ENCODE measurements around the gene UTP15. TPM values are rescaled to one million over a fixed set of nuclear protein-coding genes. Genes with fewer than 3 reads are reported as not detected.

Gene UTP15
- total RNA-seq, 1 donor from 2014 or later: 10.2 TPM

GRCh38 chr5:73545403-73545779 is 20.2 kb upstream of the UTP15 start:
- no peak overlapping the region for H3K27ac ChIP-seq (replicated peaks)
- peaks cover 7% of the 10 kb centered on the region for H3K4me1 ChIP-seq
- H3K4me3 ChIP-seq: no peak overlapping the region
- H3K27me3 ChIP-seq (ENCODE audit: low read depth): peaks cover 7% of the 10 kb centered on the region
- H3K9me3 ChIP-seq (replicated peaks): no peaks in the 10 kb centered on the region
- no peak for TF ChIP-seq CTCF (IDR thresholded peaks at IDR 0.05; ENCODE audit: borderline replicate concordance)
- intact Hi-C loops (cut with micrococcal nuclease): no loop called here
- H3K36me3 ChIP-seq: no peaks in the 10 kb centered on the region
- DNase-seq: no peak

GRCh38 chr5:73550016-73550415 is 15.5 kb upstream of the UTP15 start:
- no peak for TF ChIP-seq CTCF (IDR thresholded peaks at IDR 0.05; ENCODE audit: borderline replicate concordance)
- no peak for DNase-seq
- Histone ChIP-seq H3K4me1 (peaks cover 2% of the 10 kb centered on the region), H3K27me3 (ENCODE audit: low read depth) (no peaks in the 10 kb centered on the region), H3K4me3 (no peak overlapping the region), H3K9me3 (replicated peaks) (no peaks in the 10 kb centered on the region), H3K27ac (replicated peaks) (no peak overlapping the region), H3K36me3 (peaks cover 43% of the 10 kb centered on the region)
- intact Hi-C loops (cut with micrococcal nuclease): no loop called here

GRCh38 chr5:73552642-73553041 is 12.9 kb upstream of the UTP15 start:
- no peak for DNase-seq
- H3K9me3 ChIP-seq (replicated peaks): no peaks in the 10 kb centered on the region
- intact Hi-C loops (cut with micrococcal nuclease): no loop called here

GRCh38 chr5:73558950-73559349 is 6.6 kb upstream of the UTP15 start:
- H3K36me3 ChIP-seq: peaks cover 87% of the 10 kb centered on the region

More at GRCh38 chr5:73552642-73553041, 12.9 kb upstream of the UTP15 start:
- Histone ChIP-seq H3K27ac (replicated peaks) (no peak overlapping the region), H3K36me3 (peaks cover 70% of the 10 kb centered on the region), H3K27me3 (ENCODE audit: low read depth) (no peaks in the 10 kb centered on the region), H3K4me1 (no peaks in the 10 kb centered on the region), H3K4me3 (no peak overlapping the region)
- TF ChIP-seq CTCF (IDR thresholded peaks at IDR 0.05; ENCODE audit: borderline replicate concordance): no peak

GRCh38 chr5:73564018-73564417 is 1.5 kb upstream of the UTP15 start:
- no peak for TF ChIP-seq CTCF (IDR thresholded peaks at IDR 0.05; ENCODE audit: borderline replicate concordance)
- Histone ChIP-seq H3K36me3 (peaks cover 48% of the 10 kb centered on the region), H3K27me3 (ENCODE audit: low read depth) (no peaks in the 10 kb centered on the region), H3K4me1 (peaks cover 54% of the 10 kb centered on the region), H3K4me3 (peak overlapping the region; percentile 86), H3K9me3 (replicated peaks) (no peaks in the 10 kb centered on the region), H3K27ac (replicated peaks) (peak overlapping the region; percentile 94)
- DNase-seq: no peak
- intact Hi-C loops (cut with micrococcal nuclease): no loop called here

More at GRCh38 chr5:73558950-73559349, 6.6 kb upstream of the UTP15 start:
- Histone ChIP-seq H3K4me3 (no peak overlapping the region), H3K27ac (replicated peaks) (no peak overlapping the region), H3K4me1 (peaks cover 19% of the 10 kb centered on the region), H3K27me3 (ENCODE audit: low read depth) (no peaks in the 10 kb centered on the region), H3K9me3 (replicated peaks) (no peaks in the 10 kb centered on the region)
- DNase-seq: no peak
- no peak for TF ChIP-seq CTCF (IDR thresholded peaks at IDR 0.05; ENCODE audit: borderline replicate concordance)
- intact Hi-C loops (cut with micrococcal nuclease): no loop called here

GRCh38 chr5:73564675-73565074 is 868 bp upstream of the UTP15 start:
- peak overlapping the region; percentile 86 for H3K4me3 ChIP-seq
- no peaks in the 10 kb centered on the region for H3K9me3 ChIP-seq (replicated peaks)
- intact Hi-C loops (cut with micrococcal nuclease): no loop called here
- peak overlapping the region; percentile 94 for H3K27ac ChIP-seq (replicated peaks)
- H3K27me3 ChIP-seq (ENCODE audit: low read depth): no peaks in the 10 kb centered on the region
- DNase-seq: no peak
- peaks cover 48% of the 10 kb centered on the region for H3K36me3 ChIP-seq
- peaks cover 54% of the 10 kb centered on the region for H3K4me1 ChIP-seq
- no peak for TF ChIP-seq CTCF (IDR thresholded peaks at IDR 0.05; ENCODE audit: borderline replicate concordance)
